Brain microvascular endothelial cell (primary cell): ENCODE data around the gene CMKLR1.

ENCODE experiments used
- DNase-seq: peaks from one replicate; pipeline ENCODE4 v3.0.0-alpha.2; 2020
- H3K27ac ChIP-seq: fragments of 250-450 bp; sonication (Bioruptor Pico); 2 replicates; pipeline ENCODE4 v1.5.1; 2020; ENCODE audit warnings: mild to moderate bottlenecking, moderate library complexity
- H3K27me3 ChIP-seq: fragments of 250-450 bp; sonication (Bioruptor Pico); replicated peaks from 2 replicates; pipeline ENCODE4 v1.5.1; 2020; ENCODE audit warnings: mild to moderate bottlenecking
- H3K36me3 ChIP-seq: fragments of 250-450 bp; sonication (Bioruptor Pico); replicated peaks from 2 replicates; pipeline ENCODE4 v1.5.1; 2020; ENCODE audit warnings: mild to moderate bottlenecking
- H3K4me3 ChIP-seq: 2 replicates; pipeline ENCODE4 v1.5.1; 2011; ENCODE audit warnings: low read depth, mild to moderate bottlenecking, control low read depth, low read length, moderate library complexity
- in situ Hi-C: cut with HindIII; loops from 2 replicates; pipeline ENCODE4 v1.10.0; 2017; ENCODE audit warnings: low sequenced_read_pairs, low pct_ligation_motif_present
- TF ChIP-seq, protein P1 (sequence below): IDR thresholded peaks from 2 replicates; pipeline ENCODE4 v1.5.1; 2011; ENCODE audit warnings: low read depth, mild to moderate bottlenecking, moderate library complexity, low read length, control low read depth, inconsistent platforms; ENCODE audit errors: missing control alignments

Gene CMKLR1

DNA sequence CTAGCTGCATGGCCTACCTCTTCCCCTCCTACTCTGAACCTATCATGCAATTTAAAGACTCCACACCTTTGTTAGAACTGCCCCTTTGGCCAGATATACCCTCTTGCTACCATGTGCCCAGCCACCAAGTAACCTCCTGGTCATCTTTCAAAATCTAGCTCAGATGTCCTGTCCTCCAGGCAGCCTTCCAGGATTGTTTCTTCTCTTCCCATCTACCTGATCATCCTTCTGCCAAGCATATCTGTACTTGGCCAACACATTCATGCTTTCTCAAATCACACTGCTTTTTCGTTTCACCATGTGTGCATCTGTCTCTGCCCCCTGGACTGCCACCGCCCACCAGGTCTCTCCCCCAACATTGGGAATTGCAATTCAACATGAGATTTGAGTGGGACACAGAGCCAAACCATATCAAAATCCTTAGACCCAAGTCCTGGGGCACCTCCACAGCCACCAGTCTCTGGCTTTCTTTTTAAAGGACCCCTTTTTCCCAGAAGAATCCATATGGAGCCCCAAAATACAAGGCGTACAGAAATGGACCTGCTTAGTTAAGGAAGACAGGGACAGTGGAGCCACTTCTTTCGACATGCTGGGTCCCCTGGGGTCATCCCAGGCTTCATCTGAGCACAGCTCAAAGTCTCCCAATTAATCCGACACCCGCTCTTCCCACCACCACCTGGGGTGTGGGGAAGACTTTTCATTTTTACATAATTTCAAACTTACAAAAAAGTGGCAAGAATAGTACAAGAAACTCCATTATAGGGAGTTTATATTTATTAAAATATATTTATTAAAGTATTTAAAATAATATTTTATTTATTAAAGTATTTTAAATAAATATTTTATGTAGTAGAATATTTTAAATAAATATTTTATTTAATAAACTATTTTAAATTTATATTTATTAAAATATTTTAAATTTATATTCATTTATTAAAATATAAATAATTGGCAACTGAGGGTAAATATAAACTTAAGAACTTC lies 7.9 kb upstream of the CMKLR1 start:
- H3K36me3 ChIP-seq = no peaks in the 10 kb centered on the region
- no peaks in the 10 kb centered on the region for H3K27me3 ChIP-seq
- in situ Hi-C loops = no loop called here
- no peak overlapping the region for H3K4me3 ChIP-seq
- no peak for DNase-seq
- TF ChIP-seq, protein P1, sequence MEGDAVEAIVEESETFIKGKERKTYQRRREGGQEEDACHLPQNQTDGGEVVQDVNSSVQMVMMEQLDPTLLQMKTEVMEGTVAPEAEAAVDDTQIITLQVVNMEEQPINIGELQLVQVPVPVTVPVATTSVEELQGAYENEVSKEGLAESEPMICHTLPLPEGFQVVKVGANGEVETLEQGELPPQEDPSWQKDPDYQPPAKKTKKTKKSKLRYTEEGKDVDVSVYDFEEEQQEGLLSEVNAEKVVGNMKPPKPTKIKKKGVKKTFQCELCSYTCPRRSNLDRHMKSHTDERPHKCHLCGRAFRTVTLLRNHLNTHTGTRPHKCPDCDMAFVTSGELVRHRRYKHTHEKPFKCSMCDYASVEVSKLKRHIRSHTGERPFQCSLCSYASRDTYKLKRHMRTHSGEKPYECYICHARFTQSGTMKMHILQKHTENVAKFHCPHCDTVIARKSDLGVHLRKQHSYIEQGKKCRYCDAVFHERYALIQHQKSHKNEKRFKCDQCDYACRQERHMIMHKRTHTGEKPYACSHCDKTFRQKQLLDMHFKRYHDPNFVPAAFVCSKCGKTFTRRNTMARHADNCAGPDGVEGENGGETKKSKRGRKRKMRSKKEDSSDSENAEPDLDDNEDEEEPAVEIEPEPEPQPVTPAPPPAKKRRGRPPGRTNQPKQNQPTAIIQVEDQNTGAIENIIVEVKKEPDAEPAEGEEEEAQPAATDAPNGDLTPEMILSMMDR = no peak
- H3K27ac ChIP-seq = no peak overlapping the region

DNA sequence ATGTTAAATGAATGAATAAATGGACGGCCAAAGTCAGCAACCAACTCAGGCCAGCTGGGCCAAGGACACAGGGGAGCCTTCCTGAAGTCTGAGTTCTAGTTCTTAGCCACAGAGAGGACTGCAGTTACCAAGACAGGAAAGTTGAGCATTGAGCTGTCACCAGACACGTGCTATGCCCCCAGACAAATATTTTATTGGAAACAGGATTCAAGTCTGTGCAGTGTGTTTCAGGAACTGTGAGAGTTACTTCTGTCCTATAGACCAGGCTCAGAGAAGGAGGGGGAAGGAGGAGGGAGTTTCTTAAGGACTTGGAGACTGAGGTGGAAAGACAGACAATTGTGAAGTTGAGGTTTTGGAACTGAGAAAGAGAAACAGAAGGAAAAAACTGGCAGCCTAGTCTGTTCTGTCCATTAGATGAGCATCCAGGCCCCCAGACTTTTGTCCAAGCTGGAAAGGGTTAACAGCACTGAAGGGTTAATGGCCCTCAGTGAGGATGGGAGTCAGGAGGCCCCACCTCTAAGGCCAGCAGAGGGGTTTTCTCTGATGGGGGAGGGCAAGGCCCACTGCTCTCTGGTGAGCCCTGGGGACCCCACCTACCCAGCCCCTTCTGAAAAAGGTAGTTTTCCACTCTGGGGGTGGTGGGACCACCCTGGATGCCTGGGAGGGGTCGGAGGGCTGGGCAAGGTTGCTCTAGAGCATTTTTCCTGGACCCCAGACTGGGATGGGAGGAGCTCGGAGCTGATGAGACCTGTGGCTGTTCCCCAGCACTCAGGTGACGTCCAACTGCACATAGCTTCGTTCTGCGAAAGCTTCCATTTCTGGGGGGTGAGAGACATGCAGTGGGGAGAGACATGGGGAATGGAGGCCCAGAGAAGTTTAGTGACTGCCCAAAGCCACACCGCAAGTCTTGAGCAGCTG lies 6.9 kb upstream of the CMKLR1 start:
- H3K36me3 ChIP-seq = no peaks in the 10 kb centered on the region
- TF ChIP-seq, protein P1 = no peak
- H3K27ac ChIP-seq = no peak overlapping the region
- no peak for DNase-seq
- no peaks in the 10 kb centered on the region for H3K27me3 ChIP-seq
- in situ Hi-C loops = no loop called here
- no peak overlapping the region for H3K4me3 ChIP-seq

DNA sequence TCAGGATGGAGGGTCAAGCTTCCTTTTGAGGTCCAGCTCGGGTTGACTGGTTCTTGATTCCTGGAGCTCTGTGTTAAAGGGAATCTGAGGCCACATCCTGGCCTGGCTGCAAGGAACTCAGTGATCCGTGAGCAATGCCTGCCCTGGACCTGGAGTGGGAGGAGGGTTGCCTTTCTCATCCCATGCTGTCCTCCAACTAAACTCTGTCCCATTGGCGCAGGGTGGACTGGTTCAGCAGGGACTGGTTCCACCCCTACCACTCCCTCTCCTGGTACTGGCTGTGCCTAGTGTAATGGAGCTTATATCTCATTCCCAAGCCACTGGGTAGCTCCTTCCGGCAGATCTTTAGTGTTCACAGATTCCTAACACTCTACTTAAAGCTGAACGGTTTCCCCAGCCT lies 3.9 kb upstream of the CMKLR1 start:
- Histone ChIP-seq H3K27ac (no peak overlapping the region), H3K27me3 (peaks cover 3% of the 10 kb centered on the region), H3K36me3 (no peaks in the 10 kb centered on the region), H3K4me3 (no peak overlapping the region)
- in situ Hi-C loops = no loop called here
- TF ChIP-seq, protein P1 = no peak
- no peak for DNase-seq

DNA sequence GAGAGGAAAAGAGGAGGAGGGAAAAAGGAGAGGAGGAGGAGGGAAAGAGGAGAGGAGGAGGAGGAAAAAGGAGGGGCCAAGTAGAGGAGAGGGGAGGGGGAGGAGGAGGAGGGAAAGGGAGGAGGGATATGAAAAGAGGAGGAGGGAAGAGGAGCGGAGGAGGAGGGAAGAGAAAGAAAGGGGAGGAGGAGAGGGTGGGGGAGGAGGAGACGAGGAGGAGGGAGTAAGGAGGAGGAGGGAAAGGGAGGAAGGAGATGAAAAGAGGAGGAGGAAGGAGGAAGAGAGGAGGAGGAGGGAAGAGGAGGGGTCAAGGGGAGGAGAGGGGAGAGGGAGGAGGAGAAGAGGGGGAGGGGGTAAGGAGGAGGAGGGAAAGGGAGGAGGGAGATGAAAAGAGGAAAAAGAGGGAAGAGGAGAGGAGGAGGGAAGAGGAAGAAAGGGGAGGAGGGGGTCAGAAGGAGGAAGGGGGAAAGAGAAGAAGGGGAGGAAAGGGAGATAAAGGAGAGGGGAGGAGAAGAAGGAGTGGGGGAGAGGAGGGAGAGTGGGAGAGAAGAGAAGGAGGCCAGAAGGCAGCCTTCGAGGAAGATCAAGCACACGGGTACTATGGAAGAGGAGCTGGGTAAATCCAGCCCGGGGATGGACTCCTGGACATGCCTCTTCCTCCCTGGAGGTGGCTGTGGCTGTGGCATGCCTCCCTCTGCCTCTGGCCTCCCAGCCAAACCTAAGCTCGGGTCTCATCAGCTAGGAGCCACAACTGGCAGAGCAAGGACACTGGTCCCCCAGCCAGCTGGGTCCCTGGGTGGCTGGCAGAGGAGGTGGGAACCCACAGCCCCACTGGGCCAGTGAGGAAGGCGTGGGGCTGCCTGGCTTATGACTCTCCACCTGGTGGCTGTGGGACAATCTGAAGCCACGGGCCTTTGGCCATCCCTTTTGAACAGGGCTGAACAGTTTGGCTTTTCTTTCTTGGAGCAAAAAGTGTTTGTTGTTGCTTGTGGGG lies 3.0 kb upstream of the CMKLR1 start:
- Histone ChIP-seq H3K4me3 (no peak overlapping the region), H3K27ac (no peak overlapping the region), H3K27me3 (peaks cover 3% of the 10 kb centered on the region), H3K36me3 (no peaks in the 10 kb centered on the region)
- TF ChIP-seq, protein P1 = no peak
- in situ Hi-C loops = no loop called here
- no peak for DNase-seq

DNA sequence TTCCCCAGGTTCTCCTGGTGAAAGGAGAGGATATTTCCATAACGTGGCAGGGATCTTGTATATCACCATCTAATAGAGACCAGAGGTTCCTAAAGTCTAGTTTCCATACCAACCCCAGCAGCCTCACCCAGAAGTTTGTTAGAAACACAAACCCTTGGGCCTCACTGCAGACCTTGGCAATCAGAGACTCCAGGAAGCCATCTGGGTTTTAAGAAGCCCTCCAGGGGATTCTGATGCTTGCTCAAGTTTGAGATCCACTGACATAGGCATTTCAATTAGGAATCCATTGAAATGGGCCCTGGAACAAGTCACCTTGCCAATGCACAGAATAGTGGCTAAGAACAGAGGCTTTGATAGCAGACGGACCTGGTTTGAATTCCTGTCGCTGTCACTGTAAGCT lies 2.2 kb upstream of the CMKLR1 start:
- no peaks in the 10 kb centered on the region for H3K36me3 ChIP-seq
- no peak overlapping the region for H3K27ac ChIP-seq
- DNase-seq = no peak
- H3K27me3 ChIP-seq = peaks cover 3% of the 10 kb centered on the region
- H3K4me3 ChIP-seq = no peak overlapping the region
- TF ChIP-seq, protein P1 = no peak
- in situ Hi-C loops = no loop called here
